Nephron progenitor cell (in vitro differentiated cells): ENCODE measurements around the gene IER3IP1.

Experiments used
- DNase-seq: peaks from one replicate; pipeline ENCODE4 v3.0.0; 2021
- H3K27ac Mint-ChIP-seq: 2 replicates; pipeline ENCODE4 v1.8.0; 2021; ENCODE audit warnings: mild to moderate bottlenecking, moderate library complexity, mixed read lengths
- H3K27me3 Mint-ChIP-seq: 2 replicates; pipeline ENCODE4 v1.8.0; 2021; ENCODE audit warnings: mild to moderate bottlenecking, low read depth, mixed read lengths; ENCODE audit not compliant: poor library complexity
- H3K36me3 Mint-ChIP-seq: 2 replicates; pipeline ENCODE4 v1.8.0; 2021; ENCODE audit warnings: low read depth, mixed read lengths
- H3K4me1 Mint-ChIP-seq: 2 replicates; pipeline ENCODE4 v1.8.0; 2021; ENCODE audit warnings: mixed read lengths
- H3K4me3 Mint-ChIP-seq: 2 replicates; pipeline ENCODE4 v1.8.0; 2021; ENCODE audit warnings: mild to moderate bottlenecking, moderate library complexity, mixed read lengths
- H3K9me3 Mint-ChIP-seq: 2 replicates; pipeline ENCODE4 v1.8.0; 2021; ENCODE audit warnings: mild to moderate bottlenecking, moderate library complexity, mixed read lengths
- CTCF ChIP-seq: fragments of 200-600 bp; sonication (generic); IDR thresholded peaks from 2 replicates; pipeline ENCODE4 v1.5.0; 2021; ENCODE audit warnings: antibody characterized with exemption

The IER3IP1 gene

GRCh38 chr18:47180765-47181164 lies 4.6 kb upstream of the IER3IP1 start:
- peaks cover 35% of the 10 kb centered on the region for H3K27me3 Mint-ChIP-seq
- TF ChIP-seq CTCF, result no peak
- H3K4me1 Mint-ChIP-seq, result no peaks in the 10 kb centered on the region
- H3K9me3 Mint-ChIP-seq, result peaks cover 38% of the 10 kb centered on the region
- no peak overlapping the region for H3K27ac Mint-ChIP-seq
- no peaks in the 10 kb centered on the region for H3K36me3 Mint-ChIP-seq
- H3K4me3 Mint-ChIP-seq, result no peak overlapping the region
- no peak for DNase-seq

DNA sequence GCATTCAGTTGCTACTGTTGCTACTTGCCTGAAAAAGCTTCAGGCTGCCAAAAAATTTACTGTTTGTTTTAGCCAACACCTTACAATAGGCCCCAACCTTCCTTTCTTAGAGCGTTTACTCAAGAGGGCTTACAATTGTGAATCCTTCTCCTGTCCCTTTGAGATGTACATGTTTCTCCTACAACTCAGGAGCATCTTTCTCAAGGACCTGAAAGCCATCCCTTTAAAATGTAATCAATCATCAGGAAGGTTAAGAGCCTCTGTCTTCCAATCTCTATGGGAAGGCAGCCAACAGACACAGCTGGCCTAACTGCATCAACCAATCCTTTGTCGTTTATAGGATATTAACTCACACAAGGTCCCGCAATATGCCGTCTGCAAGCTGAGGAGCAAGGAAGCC lies 3.4 kb upstream of the IER3IP1 start:
- H3K9me3 Mint-ChIP-seq, result peaks cover 25% of the 10 kb centered on the region
- no peak overlapping the region for H3K4me3 Mint-ChIP-seq
- H3K4me1 Mint-ChIP-seq, result no peaks in the 10 kb centered on the region
- no peak overlapping the region for H3K27ac Mint-ChIP-seq
- DNase-seq, result no peak
- no peaks in the 10 kb centered on the region for H3K36me3 Mint-ChIP-seq
- peaks cover 35% of the 10 kb centered on the region for H3K27me3 Mint-ChIP-seq
- no peak for TF ChIP-seq CTCF

DNA sequence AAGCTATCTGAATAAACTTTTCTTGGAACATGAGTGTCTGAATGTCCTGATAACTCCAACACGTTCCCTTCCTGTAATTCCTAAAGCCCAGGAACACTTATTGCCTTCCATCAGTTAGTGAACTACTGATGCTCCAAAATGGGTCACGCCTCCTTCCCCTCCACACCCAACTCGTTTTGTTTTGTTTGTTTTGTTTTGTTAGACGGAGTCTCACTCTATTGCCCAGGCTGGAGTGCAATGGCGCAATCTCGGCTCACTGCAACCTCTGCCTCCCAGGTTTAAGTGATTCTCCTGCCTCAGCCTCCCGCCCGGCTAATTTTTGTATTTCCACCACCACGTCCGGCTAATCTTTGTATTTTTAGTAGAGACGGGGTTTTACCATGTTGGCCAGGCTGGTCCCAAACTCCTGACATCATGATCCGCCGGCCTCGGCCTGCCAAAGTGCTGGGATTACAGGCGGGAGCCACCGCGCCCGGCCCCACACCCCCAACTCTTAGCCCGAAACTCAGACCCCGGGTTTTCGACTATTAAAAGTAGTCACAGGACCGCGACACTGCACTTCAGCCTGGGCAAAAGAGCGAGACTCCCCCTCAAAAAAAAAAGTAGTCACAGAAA lies 774 bp downstream of the IER3IP1 start:
- peak; percentile 28 for DNase-seq

GRCh38 chr18:47174545-47175116 lies 1.5 kb downstream of the IER3IP1 start:
- DNase-seq, result no peak
- H3K4me1 Mint-ChIP-seq, result no peaks in the 10 kb centered on the region
- peaks cover 20% of the 10 kb centered on the region for H3K27me3 Mint-ChIP-seq
- H3K36me3 Mint-ChIP-seq, result no peaks in the 10 kb centered on the region
- no peak overlapping the region for H3K27ac Mint-ChIP-seq
- H3K9me3 Mint-ChIP-seq, result no peaks in the 10 kb centered on the region
- no peak for TF ChIP-seq CTCF
- no peak overlapping the region for H3K4me3 Mint-ChIP-seq

More for the DNA sequence above, 774 bp downstream of the IER3IP1 start:
- no peak overlapping the region for H3K4me3 Mint-ChIP-seq
- H3K9me3 Mint-ChIP-seq, result no peaks in the 10 kb centered on the region
- H3K4me1 Mint-ChIP-seq, result no peaks in the 10 kb centered on the region
- no peak for TF ChIP-seq CTCF
- H3K27me3 Mint-ChIP-seq, result peaks cover 21% of the 10 kb centered on the region
- H3K36me3 Mint-ChIP-seq, result no peaks in the 10 kb centered on the region
- H3K27ac Mint-ChIP-seq, result peak overlapping the region; percentile 87

GRCh38 chr18:47172476-47172875 lies 3.7 kb downstream of the IER3IP1 start:
- no peak for TF ChIP-seq CTCF
- no peaks in the 10 kb centered on the region for H3K36me3 Mint-ChIP-seq
- H3K4me1 Mint-ChIP-seq, result peaks cover 4% of the 10 kb centered on the region
- H3K27ac Mint-ChIP-seq, result no peak overlapping the region
- H3K4me3 Mint-ChIP-seq, result no peak overlapping the region
- no peak for DNase-seq
- peaks cover 14% of the 10 kb centered on the region for H3K27me3 Mint-ChIP-seq
- H3K9me3 Mint-ChIP-seq, result no peaks in the 10 kb centered on the region

DNA sequence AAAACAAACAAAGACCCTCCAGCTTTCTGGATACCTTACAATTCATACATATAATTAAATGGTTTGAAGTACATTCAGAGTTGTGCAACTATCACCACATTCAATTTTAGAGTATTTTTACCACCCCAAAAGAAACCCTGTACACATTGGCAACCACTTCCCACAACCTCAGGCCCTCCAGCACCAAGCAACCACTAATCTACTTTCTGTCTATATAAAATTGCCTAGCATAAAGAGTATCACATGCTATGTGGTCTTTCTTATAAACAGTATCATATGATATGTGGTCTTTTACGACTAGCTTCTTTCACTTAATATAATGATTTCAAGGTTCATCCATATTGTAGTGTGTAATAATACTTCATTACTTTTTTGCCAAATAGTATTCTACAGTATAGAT lies 7.3 kb downstream of the IER3IP1 start:
- TF ChIP-seq CTCF, result no peak
- H3K4me3 Mint-ChIP-seq, result no peak overlapping the region
- no peaks in the 10 kb centered on the region for H3K9me3 Mint-ChIP-seq
- H3K36me3 Mint-ChIP-seq, result no peaks in the 10 kb centered on the region
- no peak for DNase-seq
- no peak overlapping the region for H3K27ac Mint-ChIP-seq
- peaks cover 33% of the 10 kb centered on the region for H3K4me1 Mint-ChIP-seq
- H3K27me3 Mint-ChIP-seq, result peaks cover 7% of the 10 kb centered on the region
